Stimulated activated CD4-positive, alpha-beta T cell treated with anti-CD3 and anti-CD28 coated beads, Interleukin-4, amount 100 ng/mL, for 24 hours (primary cell): ENCODE results near the gene BLNK.
"Not testable (repeated sequence)": the region's sequence is repeated elsewhere in the genome, so short reads cannot be mapped to it uniquely, and the experiment has no call there.

Experiments used
- DNase-seq: peaks from one replicate; pipeline ENCODE4 v3.0.0-alpha.2; 2020

The BLNK gene

GRCh38 chr10:96218826-96219225, 52.5 kb downstream of the BLNK start:
- no peak for DNase-seq

GRCh38 chr10:96217711-96218110, 53.7 kb downstream of the BLNK start:
- DNase-seq: no peak

GRCh38 chr10:96216775-96217174, 54.6 kb downstream of the BLNK start:
- DNase-seq: no peak

- no peak for DNase-seq
Observed at GRCh38 chr10:96212911-96213310, 58.5 kb downstream of the BLNK start.

- DNase-seq: no peak
Observed at GRCh38 chr10:96211764-96212163, 59.6 kb downstream of the BLNK start.

- DNase-seq: no peak
Observed at GRCh38 chr10:96208946-96209345, 62.4 kb downstream of the BLNK start.

GRCh38 chr10:96208271-96208670, 63.1 kb downstream of the BLNK start:
- no peak for DNase-seq

GRCh38 chr10:96205580-96205979, 65.8 kb downstream of the BLNK start:
- DNase-seq: no peak

- DNase-seq: no peak
Observed at GRCh38 chr10:96201525-96201924, 69.8 kb downstream of the BLNK start.

GRCh38 chr10:96189505-96189904, 81.9 kb downstream of the BLNK start:
- not testable (repeated sequence) for DNase-seq

- no peak for DNase-seq
Observed at GRCh38 chr10:96188916-96189315, 82.5 kb downstream of the BLNK start.

GRCh38 chr10:96188421-96188820, 82.9 kb downstream of the BLNK start:
- no peak for DNase-seq

GRCh38 chr10:96176985-96177384, 94.4 kb downstream of the BLNK start:
- DNase-seq: no peak

GRCh38 chr10:96172666-96173065, 98.7 kb downstream of the BLNK start:
- no peak for DNase-seq

GRCh38 chr10:96170230-96170629, 101.1 kb downstream of the BLNK start:
- no peak for DNase-seq

- no peak for DNase-seq
Observed at GRCh38 chr10:96168546-96168945, 102.8 kb downstream of the BLNK start.

GRCh38 chr10:96165726-96166125, 105.6 kb downstream of the BLNK start:
- DNase-seq: no peak

- DNase-seq: no peak
Observed at GRCh38 chr10:96153070-96153469, 118.3 kb downstream of the BLNK start.

- DNase-seq: no peak
Observed at GRCh38 chr10:96152437-96152836, 118.9 kb downstream of the BLNK start.
